ENCODE measurements around the gene KCNAB1.

The KCNAB1 gene

GRCh38 chr3:156443079-156443478 is 322.7 kb downstream of the KCNAB1 start:
- Histone ChIP-seq H3K79me2 (ENCODE audit: insufficient read depth, low read length) (no peaks in the 10 kb centered on the region), H3K27ac (ENCODE audit: low read depth, low read length) (no peak overlapping the region), H3K9me2 (replicated peaks; ENCODE audit: insufficient read depth, low read length) (no peaks in the 10 kb centered on the region), H3K9ac (ENCODE audit: low read length) (no peak overlapping the region), H2AFZ (ENCODE audit: low read depth, low read length, severe bottlenecking) (no peak overlapping the region), H3F3A (ENCODE audit: insufficient read depth) (no peaks in the 10 kb centered on the region), H3K36me3 (ENCODE audit: low read length) (no peaks in the 10 kb centered on the region), H4K20me1 (ENCODE audit: low read depth, low read length) (no peaks in the 10 kb centered on the region), H3K4me2 (ENCODE audit: low read depth, low read length, poor library complexity, severe bottlenecking) (no peak overlapping the region), H3K4me3 (ENCODE audit: insufficient read depth, low read length, poor library complexity, severe bottlenecking) (no peak overlapping the region), H3K27me3 (ENCODE audit: low read length) (no peaks in the 10 kb centered on the region), H3K9me3 (ENCODE audit: insufficient read depth, low read length) (no peaks in the 10 kb centered on the region)
- no peak for TF ChIP-seq EZH2phosphoT487 (conservative IDR thresholded peaks at IDR 0.05; ENCODE audit: low read length)
- no peak for TF ChIP-seq CTCF (IDR thresholded peaks at IDR 0.05; ENCODE audit: insufficient read depth, low read length, poor library complexity, severe bottlenecking)

DNA sequence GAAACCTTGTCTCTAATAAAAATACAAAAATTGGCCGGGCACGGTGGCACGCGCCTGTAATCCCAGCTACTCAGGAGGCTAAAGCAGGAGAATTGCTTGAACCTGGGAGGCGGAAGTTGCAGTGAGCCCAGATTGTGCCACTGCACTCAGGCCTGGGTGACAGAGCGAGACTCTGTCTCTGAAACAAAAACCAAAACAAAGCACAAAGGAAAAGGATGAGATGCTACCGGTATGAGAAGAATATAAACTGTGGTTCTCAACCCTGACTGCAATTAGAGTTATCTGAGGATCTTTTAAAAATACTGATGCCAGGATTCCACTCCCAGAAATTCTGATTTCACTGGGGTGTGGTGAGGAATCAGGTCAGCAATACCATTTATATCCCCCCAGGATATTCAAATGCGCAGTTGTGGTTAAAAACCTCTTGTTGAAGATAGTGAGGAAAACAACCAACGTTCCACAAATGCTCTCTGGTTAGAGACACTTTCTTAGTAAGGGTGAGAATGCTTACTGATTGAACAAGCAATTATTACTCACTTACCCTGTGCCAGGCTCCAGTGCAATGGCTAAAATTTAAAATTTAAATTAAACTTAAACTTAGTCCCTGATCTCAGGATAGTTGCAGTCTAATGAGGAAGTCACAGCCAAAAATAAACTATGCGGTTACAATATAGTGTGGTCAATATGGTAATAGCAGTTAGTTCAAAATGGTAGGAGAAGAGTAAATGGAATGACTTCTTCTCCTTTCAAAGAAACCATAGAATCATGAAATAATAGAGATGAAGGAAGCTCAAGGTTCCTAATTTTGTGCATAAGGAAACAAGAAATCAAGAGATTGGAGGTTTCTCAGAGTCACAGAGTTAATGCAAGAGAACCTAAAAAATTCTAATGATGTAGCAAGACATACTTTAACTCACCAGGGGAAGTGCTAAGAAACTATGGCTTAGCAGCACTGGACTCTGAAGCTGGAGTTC is 325.0 kb downstream of the KCNAB1 start:
- H3F3A ChIP-seq (ENCODE audit: insufficient read depth), result no peaks in the 10 kb centered on the region
- H3K4me3 ChIP-seq (ENCODE audit: insufficient read depth, low read length, poor library complexity, severe bottlenecking), result no peak overlapping the region
- no peak overlapping the region for H3K4me2 ChIP-seq (ENCODE audit: low read depth, low read length, poor library complexity, severe bottlenecking)
- H2AFZ ChIP-seq (ENCODE audit: low read depth, low read length, severe bottlenecking), result no peak overlapping the region
- H3K27ac ChIP-seq (ENCODE audit: low read depth, low read length), result no peak overlapping the region
- H4K20me1 ChIP-seq (ENCODE audit: low read depth, low read length), result no peaks in the 10 kb centered on the region
- H3K9ac ChIP-seq (ENCODE audit: low read length), result no peak overlapping the region
- H3K9me2 ChIP-seq (replicated peaks; ENCODE audit: insufficient read depth, low read length), result no peaks in the 10 kb centered on the region
- H3K9me3 ChIP-seq (ENCODE audit: insufficient read depth, low read length), result no peaks in the 10 kb centered on the region
- no peaks in the 10 kb centered on the region for H3K27me3 ChIP-seq (ENCODE audit: low read length)
- H3K36me3 ChIP-seq (ENCODE audit: low read length), result no peaks in the 10 kb centered on the region
- TF ChIP-seq EZH2phosphoT487 (conservative IDR thresholded peaks at IDR 0.05; ENCODE audit: low read length), result no peak
- no peak for TF ChIP-seq CTCF (IDR thresholded peaks at IDR 0.05; ENCODE audit: insufficient read depth, low read length, poor library complexity, severe bottlenecking)
- no peaks in the 10 kb centered on the region for H3K79me2 ChIP-seq (ENCODE audit: insufficient read depth, low read length)

- TF ChIP-seq EZH2phosphoT487 (conservative IDR thresholded peaks at IDR 0.05; ENCODE audit: low read length), result no peak
- TF ChIP-seq CTCF (IDR thresholded peaks at IDR 0.05; ENCODE audit: insufficient read depth, low read length, poor library complexity, severe bottlenecking), result no peak
- no peaks in the 10 kb centered on the region for H4K20me1 ChIP-seq (ENCODE audit: low read depth, low read length)
- no peak overlapping the region for H3K9ac ChIP-seq (ENCODE audit: low read length)
- H3K4me2 ChIP-seq (ENCODE audit: low read depth, low read length, poor library complexity, severe bottlenecking), result no peak overlapping the region
- H3K9me3 ChIP-seq (ENCODE audit: insufficient read depth, low read length), result no peaks in the 10 kb centered on the region
- H3K79me2 ChIP-seq (ENCODE audit: insufficient read depth, low read length), result no peaks in the 10 kb centered on the region
- H3K36me3 ChIP-seq (ENCODE audit: low read length), result no peaks in the 10 kb centered on the region
- no peak overlapping the region for H3K27ac ChIP-seq (ENCODE audit: low read depth, low read length)
- no peaks in the 10 kb centered on the region for H3K9me2 ChIP-seq (replicated peaks; ENCODE audit: insufficient read depth, low read length)
- no peaks in the 10 kb centered on the region for H3K27me3 ChIP-seq (ENCODE audit: low read length)
- H3F3A ChIP-seq (ENCODE audit: insufficient read depth), result no peaks in the 10 kb centered on the region
- no peak overlapping the region for H3K4me3 ChIP-seq (ENCODE audit: insufficient read depth, low read length, poor library complexity, severe bottlenecking)
- no peak overlapping the region for H2AFZ ChIP-seq (ENCODE audit: low read depth, low read length, severe bottlenecking)
Measured at GRCh38 chr3:156448300-156448699, 327.9 kb downstream of the KCNAB1 start.
